ENCODE results near the gene PIK3R2. TPM values are rescaled to one million over a fixed set of nuclear protein-coding genes. Genes with fewer than 3 reads are reported as not detected.
A peak's percentile ranks its signal among the peaks of the same experiment; 100 is the strongest.
"Not testable (repeated sequence)": the region's sequence is repeated elsewhere in the genome, so short reads cannot be mapped to it uniquely, and the experiment has no call there.

Gene PIK3R2
- polyA plus RNA-seq, 12 donors, result 33.4 to 70.2 (median 45.2) TPM; not detected in 1

DNA sequence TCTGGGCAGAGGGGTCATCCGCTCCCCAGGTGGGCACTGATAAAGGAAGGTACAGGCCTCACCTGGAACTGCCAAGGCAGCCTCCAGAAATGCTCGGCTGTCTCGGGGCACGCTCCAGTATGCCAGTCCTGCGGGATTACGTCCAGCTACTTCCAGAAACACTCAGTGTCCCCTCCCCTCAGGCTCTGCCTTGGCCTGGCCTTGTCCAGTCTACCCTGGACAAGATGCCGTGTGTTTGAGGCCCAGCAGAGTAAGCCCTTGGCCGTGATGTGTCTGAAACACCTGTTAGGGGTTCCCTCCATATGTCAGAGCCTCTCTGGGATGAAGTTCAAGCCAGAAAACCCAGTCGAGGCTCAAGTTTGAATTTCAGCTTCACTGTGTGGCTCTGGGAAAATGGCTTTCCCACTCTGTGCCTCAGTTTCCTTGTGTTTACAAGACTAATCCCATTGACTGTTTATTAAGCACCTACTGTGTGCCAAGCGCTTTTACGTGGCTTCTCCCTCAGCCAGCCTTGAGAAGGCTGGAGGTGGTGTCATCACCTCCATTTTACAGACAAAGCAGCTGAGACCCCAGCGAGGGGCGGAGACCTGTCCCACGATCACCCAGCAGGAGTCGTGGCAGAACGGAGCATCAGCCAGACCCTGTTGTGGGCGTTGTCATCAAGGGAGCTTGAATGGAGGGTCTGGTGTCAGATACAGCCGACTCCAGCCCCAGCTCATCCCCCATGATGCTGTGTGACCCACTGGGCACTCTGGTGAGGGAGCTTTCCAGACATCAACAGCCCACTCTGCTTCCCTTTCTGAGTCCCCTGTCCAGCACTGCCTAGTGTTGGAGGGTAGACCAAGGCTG, 2.0 kb upstream of the PIK3R2 start:
- DNase-seq, result no peak

DNA sequence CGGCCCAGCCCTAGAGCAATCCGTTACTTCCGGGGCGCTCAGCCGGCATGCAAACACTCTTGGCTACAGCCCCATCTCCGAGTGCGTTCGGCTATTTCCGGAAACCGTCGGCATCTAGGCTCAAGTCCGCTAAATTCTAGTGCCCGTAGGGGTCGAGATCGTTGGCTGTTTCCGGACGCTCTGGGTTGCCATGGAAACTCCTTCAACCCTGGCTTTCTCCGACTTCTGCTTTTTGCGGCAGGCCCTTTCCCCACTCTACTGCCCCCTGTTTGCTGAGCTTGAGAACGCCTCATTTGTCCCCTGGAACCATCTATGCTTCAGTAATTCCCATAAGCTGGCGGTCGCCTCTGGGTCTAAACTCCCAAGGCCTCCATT, 534 bp upstream of the PIK3R2 start:
- DNase-seq, result peak; percentile 98

DNA sequence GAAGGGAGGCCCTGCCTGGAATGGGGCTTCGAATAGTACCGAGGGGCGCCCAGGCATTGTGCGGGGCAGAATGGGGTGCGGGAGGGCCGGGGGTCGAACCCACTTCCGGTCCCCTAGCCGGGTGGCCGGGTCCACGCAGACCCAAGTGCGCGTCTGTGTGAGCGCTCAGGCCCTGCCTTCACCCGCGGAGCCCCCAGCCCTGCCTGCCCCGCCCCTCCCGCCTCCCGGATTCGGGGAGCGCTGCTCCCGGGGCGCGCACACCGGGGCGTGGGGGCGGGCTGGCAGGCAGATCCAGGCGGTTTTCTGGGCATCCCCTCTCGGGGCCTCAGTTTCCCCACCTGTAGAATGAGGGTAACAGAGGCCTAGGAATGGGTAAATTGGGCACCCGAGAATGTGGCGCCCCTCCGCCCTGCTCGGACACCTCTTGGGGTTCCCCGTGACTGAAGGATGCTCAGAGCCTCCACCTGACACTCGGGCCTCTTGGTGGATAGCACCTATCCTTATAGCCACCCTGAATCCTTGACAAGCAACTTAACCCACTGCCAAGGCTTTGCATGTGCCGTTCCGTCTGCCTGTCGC, 682 bp downstream of the PIK3R2 start:
- DNase-seq, result no peak

DNA sequence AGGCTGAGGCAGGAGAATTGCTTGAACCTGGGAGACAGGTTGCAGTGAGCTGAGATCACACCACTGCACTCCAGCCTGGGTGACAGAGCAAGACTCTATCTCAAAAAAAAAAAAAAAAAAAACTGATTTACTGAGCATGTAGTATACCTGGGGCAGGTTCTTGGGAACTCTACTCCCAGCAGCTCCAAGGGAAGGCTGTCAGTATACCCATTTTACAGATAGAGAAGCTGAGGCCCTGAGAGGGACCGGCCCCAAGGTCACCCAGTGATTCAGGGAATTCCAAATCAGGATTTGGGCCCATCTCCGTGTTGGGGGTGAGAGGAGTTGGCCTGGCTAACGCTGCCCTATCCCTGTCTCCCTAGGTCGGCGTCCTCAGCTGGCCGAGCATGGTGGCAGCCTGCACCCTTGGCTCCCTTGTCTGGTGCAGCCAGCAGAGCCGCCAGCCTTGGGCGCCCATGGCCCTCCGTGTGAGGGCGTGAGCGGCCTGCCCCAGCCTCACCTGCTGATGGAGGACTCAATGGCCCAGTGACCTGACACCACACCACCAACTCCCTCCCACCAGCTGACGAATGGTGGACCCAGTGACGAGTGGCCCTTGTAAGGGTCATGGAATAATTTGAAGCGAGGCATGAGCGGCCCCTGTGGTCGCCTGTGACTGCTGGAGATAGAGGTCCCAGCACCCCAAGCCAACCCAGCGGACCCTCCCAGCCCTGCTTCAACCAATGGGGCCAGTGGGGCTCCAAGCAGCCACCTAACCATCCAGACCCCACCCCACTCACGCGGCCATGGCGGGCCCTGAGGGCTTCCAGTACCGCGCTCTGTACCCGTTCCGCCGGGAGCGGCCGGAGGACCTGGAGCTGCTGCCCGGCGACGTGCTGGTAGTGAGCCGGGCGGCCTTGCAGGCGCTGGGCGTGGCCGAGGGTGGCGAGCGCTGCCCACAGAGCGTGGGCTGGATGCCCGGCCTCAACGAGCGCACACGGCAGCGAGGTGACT, 2.4 kb downstream of the PIK3R2 start:
- no peak for DNase-seq

DNA sequence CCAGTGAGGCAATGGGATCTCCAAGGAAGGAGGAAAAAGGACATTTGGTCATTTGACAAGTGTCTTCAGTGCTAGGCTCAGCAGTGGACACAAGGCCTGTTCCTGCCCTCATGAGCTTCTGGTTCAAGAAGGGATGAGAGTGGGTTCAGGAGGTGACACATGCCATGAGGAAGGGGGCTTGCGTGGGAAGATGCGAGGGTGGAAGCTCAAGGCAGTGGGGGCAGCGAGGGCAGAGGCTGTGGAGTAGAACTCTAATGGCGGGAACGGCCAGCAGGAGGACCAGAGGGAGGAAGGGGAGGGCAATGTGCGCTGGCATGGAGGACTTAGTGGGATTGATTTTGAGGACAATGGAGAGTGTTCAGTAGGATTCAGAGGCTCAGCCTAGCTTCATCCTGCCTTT, 3.3 kb downstream of the PIK3R2 start:
- no peak for DNase-seq

DNA sequence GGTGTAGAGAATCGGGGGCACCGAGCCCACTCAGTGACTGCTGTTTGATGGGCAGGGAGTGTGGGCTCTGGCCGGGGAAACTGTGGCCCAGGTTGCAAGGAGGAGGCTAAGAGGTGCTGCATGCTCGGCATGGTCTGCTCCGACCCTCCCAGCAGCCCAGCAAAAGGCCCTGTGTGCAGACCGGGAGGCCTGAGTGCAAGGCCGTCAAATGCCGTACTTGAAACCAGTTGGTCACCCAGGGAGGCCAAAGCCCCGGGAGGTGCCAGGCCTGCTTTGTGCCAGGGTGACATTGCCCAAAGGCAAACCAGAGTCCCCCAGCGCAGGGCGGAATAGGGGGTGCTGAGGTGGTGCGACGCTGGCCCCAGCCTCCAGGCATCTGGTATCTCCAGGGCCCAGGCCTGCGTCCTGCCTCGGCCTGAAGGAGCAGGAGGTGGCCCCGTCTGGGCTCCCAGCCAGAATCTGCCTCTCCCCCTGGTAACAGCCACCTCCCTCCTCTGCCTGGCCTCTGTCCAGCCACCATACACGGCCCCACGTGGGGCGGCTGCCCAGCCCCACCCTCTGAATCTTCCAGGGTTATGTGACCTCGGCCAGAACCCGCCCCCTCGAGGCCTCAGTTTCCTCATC, 4.0 kb downstream of the PIK3R2 start:
- peak; percentile 73 for DNase-seq

DNA sequence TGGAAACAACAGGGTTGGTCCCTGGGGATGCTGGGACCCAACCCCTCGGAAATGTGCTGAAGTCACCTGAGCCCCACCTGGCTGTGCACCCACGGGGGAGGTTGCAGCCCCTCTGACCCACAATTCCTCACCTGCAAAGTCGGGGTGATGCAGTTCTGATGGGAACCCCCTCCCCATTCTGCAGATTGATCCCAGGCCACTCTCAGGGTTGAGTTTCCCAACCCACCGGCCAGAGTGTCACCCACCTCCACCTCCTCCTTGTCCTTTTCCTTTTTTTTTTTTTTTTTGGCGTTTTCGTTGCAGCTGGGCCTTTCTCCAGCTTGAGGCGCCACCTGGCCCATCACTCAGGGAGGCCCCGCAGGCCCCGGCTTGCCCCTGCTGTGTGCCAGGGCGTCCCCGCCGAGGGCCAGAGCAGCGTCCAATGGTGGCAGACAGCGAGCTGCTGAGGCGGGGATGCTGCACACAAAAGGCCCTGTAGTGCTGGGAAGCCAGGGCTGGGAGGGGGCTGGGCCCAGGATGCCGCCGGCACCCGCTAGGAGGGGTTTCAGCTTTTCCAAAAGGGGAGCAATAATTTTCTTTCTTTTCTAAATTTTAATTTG, 4.6 kb downstream of the PIK3R2 start:
- no peak for DNase-seq

DNA sequence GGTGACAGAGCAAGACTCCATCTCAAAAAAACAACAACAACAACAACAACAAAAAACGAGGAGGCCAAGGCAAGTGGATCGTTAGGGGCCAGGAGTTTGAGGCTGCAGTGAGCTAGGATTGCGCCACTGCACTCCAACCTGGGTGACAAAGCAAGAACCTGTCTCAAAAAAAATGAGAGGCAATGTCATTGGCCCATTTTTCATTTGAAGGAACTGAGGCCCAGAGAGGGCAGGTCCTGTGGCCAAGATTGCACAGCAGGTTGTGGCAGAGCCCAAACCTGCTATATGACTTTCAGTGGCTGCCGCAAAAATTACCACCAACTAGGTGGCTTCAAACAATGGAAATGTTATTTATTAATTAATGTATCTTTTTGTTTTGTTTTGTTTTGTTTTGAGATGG, 5.5 kb downstream of the PIK3R2 start:
- no peak for DNase-seq

DNA sequence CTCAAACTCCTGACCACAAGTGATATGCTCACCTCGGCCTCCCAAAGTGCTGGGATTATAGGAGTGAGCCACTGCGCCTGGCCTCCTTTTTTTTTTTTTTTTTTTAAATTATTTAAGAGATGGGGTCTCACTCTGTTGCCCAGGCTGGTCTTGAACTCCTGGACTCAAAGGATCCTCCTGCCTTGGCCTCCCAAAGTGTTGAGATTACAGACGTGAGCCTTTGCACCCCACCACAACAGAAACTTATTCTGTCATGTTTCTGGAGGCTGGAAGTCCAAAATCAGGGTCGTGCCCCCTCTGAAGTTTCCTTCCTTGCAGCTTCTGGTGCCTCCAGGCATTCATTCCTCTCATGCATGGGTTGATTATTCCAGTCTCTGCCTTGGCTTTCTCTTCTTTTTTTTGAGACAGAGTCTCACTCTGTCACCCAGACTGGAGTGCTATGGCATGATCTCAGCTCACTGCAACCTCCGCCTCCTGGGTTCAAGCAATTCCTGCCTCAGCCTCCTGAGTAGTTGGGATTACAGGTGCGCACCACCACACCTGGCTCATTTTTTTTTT, 6.2 kb downstream of the PIK3R2 start:
- DNase-seq, result not testable (repeated sequence)

DNA sequence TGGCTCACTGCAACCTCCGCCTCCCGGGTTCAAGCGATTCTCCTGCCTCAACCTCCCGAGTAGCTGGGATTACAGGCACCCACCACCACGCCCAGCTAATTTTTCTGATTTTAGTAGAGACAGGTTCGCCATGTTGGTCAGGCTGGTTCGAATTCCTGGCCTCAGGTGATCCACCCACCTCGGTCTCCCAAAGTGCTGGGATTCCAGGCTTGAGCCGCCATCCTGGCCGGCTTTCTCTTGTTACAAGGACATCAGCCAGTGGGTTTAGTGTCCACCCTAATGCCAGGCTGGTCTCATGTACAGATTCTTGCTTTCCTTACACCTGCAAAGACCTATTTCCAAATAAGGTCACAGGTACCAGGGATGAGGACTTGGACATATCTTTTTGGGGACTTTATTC, 6.8 kb downstream of the PIK3R2 start:
- no peak for DNase-seq

DNA sequence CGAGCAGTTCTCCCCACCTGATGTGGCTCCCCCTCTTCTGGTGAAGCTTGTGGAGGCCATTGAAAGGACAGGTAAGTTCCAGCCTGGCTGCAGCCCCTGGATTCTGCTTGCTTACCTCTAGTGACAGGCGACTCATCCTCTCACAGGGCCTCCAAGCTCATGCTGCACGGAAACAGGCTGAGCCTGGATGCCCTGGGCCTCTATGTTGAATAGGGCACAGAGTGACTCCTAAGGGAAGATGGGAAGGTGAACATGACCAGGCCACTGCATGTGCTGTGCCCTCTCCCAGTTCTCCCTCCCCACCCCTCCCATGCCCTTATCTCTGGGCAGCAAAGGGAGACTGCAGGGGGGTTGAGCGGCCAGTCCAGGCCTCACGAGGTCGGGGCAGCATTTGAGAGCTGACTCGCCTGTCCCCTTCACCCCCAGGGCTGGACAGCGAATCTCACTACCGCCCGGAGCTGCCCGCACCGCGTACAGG, 7.6 kb downstream of the PIK3R2 start:
- DNase-seq, result no peak

DNA sequence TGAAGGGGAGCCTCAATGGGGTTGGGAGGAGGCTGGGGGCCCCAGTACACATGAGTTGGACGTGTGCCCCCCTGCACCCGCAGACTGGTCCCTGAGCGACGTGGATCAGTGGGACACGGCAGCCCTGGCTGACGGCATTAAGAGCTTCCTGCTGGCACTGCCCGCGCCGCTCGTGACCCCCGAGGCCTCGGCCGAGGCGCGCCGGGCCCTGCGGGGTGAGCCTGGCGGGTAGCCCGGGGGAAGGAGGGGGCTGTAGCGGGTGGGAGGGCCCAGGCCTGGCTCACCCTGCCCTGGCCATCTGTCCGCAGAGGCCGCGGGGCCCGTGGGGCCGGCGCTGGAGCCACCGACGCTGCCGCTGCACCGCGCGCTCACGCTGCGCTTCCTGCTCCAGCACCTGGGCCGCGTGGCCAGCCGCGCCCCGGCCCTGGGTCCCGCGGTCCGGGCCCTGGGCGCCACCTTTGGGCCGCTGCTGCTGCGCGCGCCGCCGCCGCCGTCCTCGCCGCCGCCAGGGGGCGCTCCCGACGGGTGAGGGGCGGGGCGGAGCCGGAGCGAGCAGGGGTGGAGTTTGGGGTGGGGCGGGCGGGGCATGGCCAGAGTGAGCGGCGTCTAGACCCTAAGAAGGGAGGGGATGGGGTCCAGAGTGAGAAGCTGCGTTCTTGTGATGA, 8.1 kb downstream of the PIK3R2 start:
- DNase-seq, result no peak

DNA sequence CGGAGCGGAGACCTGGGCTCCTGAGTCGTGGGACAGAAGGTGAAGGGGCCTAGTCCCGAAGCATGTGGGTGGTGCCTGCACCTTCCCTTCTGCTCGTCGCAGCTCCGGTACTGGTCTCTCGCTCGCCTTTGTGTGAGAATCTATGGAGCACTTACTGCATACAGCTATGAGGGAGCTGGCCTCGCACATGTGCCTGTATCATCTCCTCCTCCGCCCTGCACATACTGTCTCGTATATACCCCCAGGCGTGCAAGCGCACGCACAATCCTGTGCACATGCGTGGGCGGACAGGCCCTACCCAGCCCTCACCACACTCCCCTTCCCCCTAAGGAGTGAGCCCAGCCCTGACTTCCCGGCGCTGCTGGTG, 8.7 kb downstream of the PIK3R2 start:
- no peak for DNase-seq

DNA sequence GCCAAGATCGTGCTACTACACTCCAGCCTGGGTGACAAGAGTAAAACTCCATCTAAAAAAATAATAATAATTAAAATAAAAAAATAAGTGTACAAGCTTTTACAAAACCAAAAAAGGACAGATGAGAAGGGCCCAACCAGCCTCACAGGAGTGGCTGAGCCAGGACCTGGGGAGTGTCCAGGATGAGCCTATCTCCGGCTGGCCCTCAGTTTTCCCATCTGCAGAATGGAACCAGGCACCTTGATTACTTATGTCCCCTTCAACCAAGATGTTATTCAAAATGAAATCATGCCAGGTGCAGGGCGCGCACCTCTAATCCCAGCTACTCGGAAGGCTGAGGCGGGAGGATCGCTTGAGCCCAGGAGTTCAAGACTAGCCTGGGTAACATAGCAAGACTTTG, 11.1 kb downstream of the PIK3R2 start:
- DNase-seq, result no peak

DNA sequence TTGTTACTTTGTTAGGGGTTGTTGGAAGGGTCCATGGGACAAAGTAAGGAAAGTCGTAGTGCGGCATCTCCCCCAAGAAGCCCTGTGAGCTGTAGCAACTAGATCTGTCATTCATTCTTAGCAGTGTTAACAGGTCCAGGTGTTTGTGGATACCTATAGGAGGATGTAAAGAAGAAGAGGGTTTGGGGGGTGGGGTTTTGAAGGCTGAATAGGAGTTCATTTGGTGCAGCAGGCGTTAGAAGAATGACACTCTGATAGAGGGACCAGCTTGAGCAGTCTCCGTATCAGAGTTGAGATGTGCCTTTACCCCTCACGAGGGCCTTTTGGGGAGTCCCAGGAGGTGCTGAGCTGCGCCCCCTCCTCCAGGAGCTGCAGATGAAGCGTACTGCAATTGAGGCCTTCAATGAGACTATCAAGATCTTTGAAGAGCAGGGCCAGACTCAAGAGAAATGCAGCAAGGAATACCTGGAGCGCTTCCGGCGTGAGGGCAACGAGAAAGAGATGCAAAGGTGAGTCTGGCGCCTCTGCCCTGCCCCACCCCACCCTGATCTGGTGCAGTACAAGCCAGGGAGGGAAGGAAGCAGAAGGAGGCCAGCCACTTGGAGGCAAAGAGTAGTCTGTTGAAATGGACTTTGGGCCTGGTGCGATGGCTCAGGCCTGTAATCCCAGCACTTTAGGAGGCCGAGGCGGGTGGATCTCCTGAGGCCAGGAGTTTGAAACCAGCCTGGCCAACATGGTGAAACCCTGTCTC, 13.0 kb downstream of the PIK3R2 start:
- DNase-seq, result no peak

DNA sequence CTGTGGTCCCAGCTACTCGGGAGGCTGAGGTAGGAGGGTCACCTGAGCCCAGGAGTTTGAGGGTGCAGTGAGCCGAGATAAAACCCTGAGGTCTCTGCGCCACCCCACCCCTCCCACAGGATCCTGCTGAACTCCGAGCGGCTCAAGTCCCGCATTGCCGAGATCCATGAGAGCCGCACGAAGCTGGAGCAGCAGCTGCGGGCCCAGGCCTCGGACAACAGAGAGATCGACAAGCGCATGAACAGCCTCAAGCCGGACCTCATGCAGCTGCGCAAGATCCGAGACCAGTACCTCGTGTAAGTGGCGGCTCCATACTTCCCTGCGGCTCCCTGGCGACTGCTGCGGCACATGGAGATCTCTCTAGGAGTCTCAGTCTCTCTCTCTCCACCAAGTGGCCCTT, 14.0 kb downstream of the PIK3R2 start:
- DNase-seq, result no peak

DNA sequence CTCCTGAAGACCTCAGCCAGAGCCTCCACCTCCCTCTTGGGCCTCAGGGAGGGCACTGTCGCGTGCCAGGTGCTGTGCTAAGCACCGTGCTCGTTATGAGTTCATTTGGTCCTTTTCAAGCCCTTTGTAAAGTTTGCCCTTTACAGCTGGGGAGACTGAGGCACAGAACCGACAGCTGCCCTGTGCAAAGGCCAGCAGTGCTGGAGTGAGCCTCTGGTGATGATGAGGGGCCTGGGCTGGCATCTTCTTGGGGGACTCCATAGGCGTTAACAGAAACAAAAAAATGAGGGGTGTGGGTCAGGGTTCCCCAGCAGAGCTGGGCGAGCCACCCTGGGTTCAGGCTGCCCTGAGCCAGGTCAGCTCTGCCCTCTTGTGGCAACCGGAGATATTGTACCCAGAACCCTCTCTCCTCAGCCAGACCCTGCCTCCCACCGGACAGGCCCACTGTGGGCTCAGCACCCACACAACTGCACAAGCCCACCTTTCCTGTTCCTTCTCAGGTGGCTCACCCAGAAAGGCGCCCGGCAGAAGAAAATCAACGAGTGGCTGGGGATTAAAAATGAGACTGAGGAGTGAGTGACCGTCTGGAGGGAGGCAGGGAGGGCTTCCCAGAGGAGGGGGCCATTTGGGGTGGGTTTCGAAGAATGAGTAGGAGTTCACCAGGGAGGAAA, 15.1 kb downstream of the PIK3R2 start:
- DNase-seq, result no peak

DNA sequence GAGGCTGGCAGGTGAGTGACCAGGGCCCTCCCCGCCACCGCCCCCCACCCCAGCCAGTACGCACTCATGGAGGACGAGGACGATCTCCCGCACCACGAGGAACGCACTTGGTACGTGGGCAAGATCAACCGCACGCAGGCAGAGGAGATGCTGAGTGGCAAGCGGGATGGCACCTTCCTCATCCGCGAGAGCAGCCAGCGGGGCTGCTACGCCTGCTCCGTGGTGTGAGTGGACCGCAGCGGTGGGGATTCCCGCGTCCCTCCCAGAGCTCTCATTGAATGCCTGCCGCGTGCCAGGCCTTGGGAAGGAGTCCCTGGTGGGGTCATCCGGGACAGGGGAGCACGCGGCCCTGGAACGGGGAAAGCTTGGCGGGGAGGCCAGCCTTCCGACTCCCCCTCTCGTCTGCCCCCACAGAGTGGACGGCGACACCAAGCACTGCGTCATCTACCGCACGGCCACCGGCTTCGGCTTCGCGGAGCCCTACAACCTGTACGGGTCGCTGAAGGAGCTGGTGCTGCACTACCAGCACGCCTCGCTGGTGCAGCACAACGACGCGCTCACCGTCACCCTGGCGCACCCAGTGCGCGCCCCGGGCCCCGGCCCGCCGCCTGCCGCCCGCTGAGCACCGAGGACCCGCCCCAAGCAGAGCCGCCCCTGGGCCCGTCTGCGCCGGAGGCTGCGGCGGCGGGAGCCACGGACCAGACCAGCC, 15.9 kb downstream of the PIK3R2 start:
- DNase-seq, result no peak

Measured in muscle of arm (tissue), 12 donors.